DOHH2 (cell line): ENCODE measurements around the gene MLLT6.

Experiments
- H3F3A ChIP-seq: fragments of 200-600 bp; sonication (generic), shearing (Covaris generic); 2 replicates; pipeline ENCODE4 v1.6.0; 2016; ENCODE audit warnings: antibody characterized with exemption, mild to moderate bottlenecking; ENCODE audit not compliant: control insufficient read depth, insufficient read depth
- H3K27ac ChIP-seq: fragments of 200-600 bp; sonication (generic); 2 replicates; pipeline ENCODE4 v1.5.1; 2014; ENCODE audit warnings: low read depth, mild to moderate bottlenecking, low read length, moderate library complexity
- H3K27me3 ChIP-seq: fragments of 200-600 bp; sonication (generic); 2 replicates; pipeline ENCODE4 v1.6.1; 2014; ENCODE audit warnings: mild to moderate bottlenecking, low read length, mixed read lengths; ENCODE audit not compliant: control insufficient read depth
- H3K36me3 ChIP-seq: fragments of 200-600 bp; sonication (generic); 2 replicates; pipeline ENCODE4 v1.6.1; 2014; ENCODE audit warnings: mild to moderate bottlenecking, low read length, moderate library complexity, mixed read lengths; ENCODE audit not compliant: control insufficient read depth
- H3K4me1 ChIP-seq: fragments of 200-600 bp; sonication (generic); 2 replicates; pipeline ENCODE4 v1.6.1; 2014; ENCODE audit warnings: mild to moderate bottlenecking, low read length, mixed read lengths; ENCODE audit not compliant: control insufficient read depth
- H3K4me2 ChIP-seq: fragments of 200-600 bp; sonication (generic); 2 replicates; pipeline ENCODE4 v1.6.0; 2014; ENCODE audit warnings: mild to moderate bottlenecking, low read length, moderate library complexity
- H3K4me3 ChIP-seq: fragments of 200-600 bp; sonication (generic); 2 replicates; pipeline ENCODE4 v1.5.1; 2014; ENCODE audit warnings: mild to moderate bottlenecking, low read length, mixed read lengths
- H3K79me2 ChIP-seq: fragments of 200-600 bp; sonication (generic); 2 replicates; pipeline ENCODE4 v1.6.1; 2014; ENCODE audit warnings: mild to moderate bottlenecking, low read length, mixed read lengths; ENCODE audit not compliant: control insufficient read depth
- H3K9me2 ChIP-seq: fragments of 200-600 bp; sonication (generic); replicated peaks from 2 replicates; pipeline ENCODE4 v1.6.1; 2014; ENCODE audit warnings: mild to moderate bottlenecking, low read length, mixed read lengths; ENCODE audit not compliant: control insufficient read depth
- H3K9me3 ChIP-seq: fragments of 200-600 bp; sonication (generic); 2 replicates; pipeline ENCODE4 v1.6.1; 2014; ENCODE audit warnings: antibody characterized with exemption, low read length, mixed read lengths; ENCODE audit not compliant: control insufficient read depth, insufficient read depth
- H4K20me1 ChIP-seq: fragments of 200-600 bp; sonication (generic); 2 replicates; pipeline ENCODE4 v1.6.0; 2014; ENCODE audit warnings: low read depth, mild to moderate bottlenecking, antibody characterized with exemption, low read length, moderate library complexity; ENCODE audit not compliant: control insufficient read depth, insufficient read depth
- CTCF ChIP-seq: fragments of 200-600 bp; sonication (generic); IDR thresholded peaks from one replicate; pipeline ENCODE4 v1.5.1; 2014; ENCODE audit warnings: antibody characterized with exemption, mild to moderate bottlenecking, low read depth, low read length; ENCODE audit not compliant: poor library complexity, severe bottlenecking
- EZH2phosphoT487 ChIP-seq: fragments of 200-600 bp; sonication (generic); IDR thresholded peaks from 2 replicates; pipeline ENCODE4 v1.6.1; 2017; ENCODE audit warnings: borderline replicate concordance, mild to moderate bottlenecking, antibody characterized with exemption, low read length, moderate library complexity, mixed read lengths

The MLLT6 gene

GRCh38 chr17:38733982-38734973 is 29.2 kb downstream of the MLLT6 start:
- Histone ChIP-seq H3K4me3 (no peak overlapping the region), H3K9me2 (no peaks in the 10 kb centered on the region), H4K20me1 (no peaks in the 10 kb centered on the region), H3K27ac (no peak overlapping the region), H3K27me3 (no peaks in the 10 kb centered on the region), H3K9me3 (no peaks in the 10 kb centered on the region), H3K4me1 (peaks cover 33% of the 10 kb centered on the region), H3K4me2 (no peak overlapping the region), H3F3A (peaks cover 8% of the 10 kb centered on the region; the same call in 1 of the 2 replicates), H3K36me3 (peaks cover 31% of the 10 kb centered on the region), H3K79me2 (peaks cover 20% of the 10 kb centered on the region)
- TF ChIP-seq CTCF (peak; percentile 56), EZH2phosphoT487 (no peak)

- H3K4me2 ChIP-seq: no peak overlapping the region
- TF ChIP-seq EZH2phosphoT487 (no peak), CTCF (peak; percentile 92)
- H3K79me2 ChIP-seq: peaks cover 18% of the 10 kb centered on the region
- H3K27ac ChIP-seq: no peak overlapping the region
- H3K9me2 ChIP-seq: no peaks in the 10 kb centered on the region
- no peaks in the 10 kb centered on the region for H4K20me1 ChIP-seq
- H3K36me3 ChIP-seq: peaks cover 29% of the 10 kb centered on the region
- H3K4me3 ChIP-seq: no peak overlapping the region
- H3K27me3 ChIP-seq: no peaks in the 10 kb centered on the region
- peaks cover 27% of the 10 kb centered on the region for H3K4me1 ChIP-seq
- no peaks in the 10 kb centered on the region for H3K9me3 ChIP-seq
- H3F3A ChIP-seq: peaks cover 5% of the 10 kb centered on the region; the same call in 1 of the 2 replicates
Measured at GRCh38 chr17:38735161-38735997, 30.3 kb downstream of the MLLT6 start.

- H3K4me2 ChIP-seq: peak overlapping the region; percentile 19; the same call in 1 of the 2 replicates
Measured at GRCh38 chr17:38738007-38738662, 33.1 kb downstream of the MLLT6 start.

More at GRCh38 chr17:38738007-38738662, 33.1 kb downstream of the MLLT6 start:
- no peak overlapping the region for H3K4me3 ChIP-seq
- peaks cover 5% of the 10 kb centered on the region; the same call in 1 of the 2 replicates for H3F3A ChIP-seq
- TF ChIP-seq EZH2phosphoT487: no peak
- TF ChIP-seq CTCF: no peak
- no peaks in the 10 kb centered on the region for H3K27me3 ChIP-seq
- H3K9me2 ChIP-seq: no peaks in the 10 kb centered on the region
- H4K20me1 ChIP-seq: no peaks in the 10 kb centered on the region
- peaks cover 35% of the 10 kb centered on the region for H3K4me1 ChIP-seq
- no peaks in the 10 kb centered on the region for H3K79me2 ChIP-seq
- no peak overlapping the region for H3K27ac ChIP-seq
- H3K36me3 ChIP-seq: peaks cover 10% of the 10 kb centered on the region; the same call in 1 of the 2 replicates
- H3K9me3 ChIP-seq: no peaks in the 10 kb centered on the region
